Mesendoderm (in vitro differentiated cells): Measurements from ENCODE around the gene RBMS3.

Source experiments
- DNase-seq: peaks from one replicate; pipeline ENCODE4 v3.0.0; 2013
- H2AK5ac ChIP-seq: 2 replicates; pipeline ENCODE4 v1.6.1; 2013; ENCODE audit warnings: low read length, inconsistent platforms
- H2BK120ac ChIP-seq: 2 replicates; pipeline ENCODE4 v1.6.1; 2013; ENCODE audit warnings: low read depth, mild to moderate bottlenecking, low read length, moderate library complexity, mixed read lengths
- H2BK15ac ChIP-seq: replicated peaks from 2 replicates; pipeline ENCODE4 v1.6.1; 2013; ENCODE audit warnings: low read depth, mild to moderate bottlenecking, moderate library complexity
- H2BK5ac ChIP-seq: 2 replicates; pipeline ENCODE4 v1.6.1; 2013; ENCODE audit warnings: low read length, inconsistent platforms
- H3K18ac ChIP-seq: 2 replicates; pipeline ENCODE4 v1.6.1; 2013; ENCODE audit warnings: mild to moderate bottlenecking, low read length, mixed read lengths
- H3K23ac ChIP-seq: one replicate; pipeline ENCODE4 v1.6.1; 2013; ENCODE audit warnings: low read length
- H3K27ac ChIP-seq: 2 replicates; pipeline ENCODE4 v1.5.1; 2013; ENCODE audit warnings: low read depth, mild to moderate bottlenecking, inconsistent platforms, low read length, moderate library complexity
- H3K27me3 ChIP-seq: 2 replicates; pipeline ENCODE4 v1.6.1; 2013; ENCODE audit warnings: low read length, control low read depth, mild to moderate bottlenecking, inconsistent platforms; ENCODE audit not compliant: insufficient read depth, poor library complexity
- H3K36me3 ChIP-seq: 2 replicates; pipeline ENCODE4 v1.6.1; 2013; ENCODE audit warnings: low read length, inconsistent platforms; ENCODE audit not compliant: control insufficient read depth, insufficient read depth
- H3K4ac ChIP-seq: one replicate; pipeline ENCODE4 v1.6.1; 2013; ENCODE audit warnings: low read depth, mild to moderate bottlenecking, low read length, moderate library complexity
- H3K4me1 ChIP-seq: 2 replicates; pipeline ENCODE4 v1.6.1; 2013; ENCODE audit warnings: low read depth, low read length, inconsistent platforms; ENCODE audit not compliant: control insufficient read depth
- H3K4me2 ChIP-seq: 2 replicates; pipeline ENCODE4 v1.6.1; 2013; ENCODE audit warnings: low read length
- H3K4me3 ChIP-seq: 2 replicates; pipeline ENCODE4 v1.5.1; 2013; ENCODE audit warnings: mild to moderate bottlenecking, low read length
- H3K56ac ChIP-seq: one replicate; pipeline ENCODE4 v1.6.1; 2013; ENCODE audit warnings: low read length
- H3K79me1 ChIP-seq: 2 replicates; pipeline ENCODE4 v1.6.1; 2013; ENCODE audit warnings: low read length, inconsistent platforms
- H3K79me2 ChIP-seq: 2 replicates; pipeline ENCODE4 v1.6.1; 2013; ENCODE audit warnings: mild to moderate bottlenecking, low read length; ENCODE audit not compliant: control insufficient read depth, insufficient read depth
- H3K9ac ChIP-seq: 2 replicates; pipeline ENCODE4 v1.6.1; 2013; ENCODE audit warnings: low read length, inconsistent platforms
- H4K5ac ChIP-seq: one replicate; pipeline ENCODE4 v1.6.1; 2013; ENCODE audit warnings: low read length
- H4K8ac ChIP-seq: one replicate; pipeline ENCODE4 v1.6.1; 2013; ENCODE audit warnings: low read depth, mild to moderate bottlenecking, control low read depth, low read length, moderate library complexity
- WGBS: extraction: QIAGEN DNeasy Blood & Tissue Kit; methylation state at CpG from one replicate; pipeline ENCODE4 v1.1.7; 2013; ENCODE audit warnings: low lambda C conversion rate, missing lambda C conversion rate; ENCODE audit not compliant: insufficient coverage; ENCODE audit errors: extremely low coverage; 5-methylcytosine and 5-hydroxymethylcytosine counted together

The RBMS3 gene

DNA sequence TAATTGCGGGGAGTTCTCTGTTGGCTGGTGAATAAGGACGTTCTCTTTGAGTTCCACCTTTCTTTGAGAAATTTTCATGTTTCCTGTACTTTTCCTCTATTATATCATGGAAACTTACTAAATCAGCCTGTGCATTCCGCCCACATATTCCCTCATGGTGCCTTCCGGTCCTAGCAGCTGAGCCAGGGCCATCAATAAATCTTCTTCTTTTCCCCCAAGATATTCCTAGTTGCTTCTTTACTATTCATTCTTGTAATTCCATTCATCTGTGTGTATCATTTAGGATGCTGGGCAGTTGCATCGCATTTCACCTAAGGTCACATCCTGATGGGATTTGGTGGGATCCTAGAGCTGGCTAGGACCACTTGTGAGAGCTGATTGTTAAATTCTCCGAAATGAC is 139.2 kb downstream of the RBMS3 start:
- H3K18ac ChIP-seq, result no peak overlapping the region
- no peak overlapping the region for H2BK15ac ChIP-seq
- no peak overlapping the region for H3K23ac ChIP-seq
- no peak overlapping the region for H3K4me3 ChIP-seq
- no peak overlapping the region for H3K4ac ChIP-seq
- no peaks in the 10 kb centered on the region for H3K4me1 ChIP-seq
- no peak overlapping the region for H2BK120ac ChIP-seq
- H3K4me2 ChIP-seq, result no peak overlapping the region
- H3K27ac ChIP-seq, result no peak overlapping the region
- no peak overlapping the region for H2AK5ac ChIP-seq
- H3K79me1 ChIP-seq, result no peaks in the 10 kb centered on the region
- H3K9ac ChIP-seq, result no peak overlapping the region
- WGBS, result no CpG with 5 or more reads among the region's 6 CpGs
- no peak overlapping the region for H4K8ac ChIP-seq
- H3K56ac ChIP-seq, result no peak overlapping the region
- no peak overlapping the region for H2BK5ac ChIP-seq
- H3K27me3 ChIP-seq, result no peaks in the 10 kb centered on the region
- no peak overlapping the region for H4K5ac ChIP-seq
- no peak for DNase-seq
- H3K36me3 ChIP-seq, result no peaks in the 10 kb centered on the region
- H3K79me2 ChIP-seq, result no peaks in the 10 kb centered on the region

DNA sequence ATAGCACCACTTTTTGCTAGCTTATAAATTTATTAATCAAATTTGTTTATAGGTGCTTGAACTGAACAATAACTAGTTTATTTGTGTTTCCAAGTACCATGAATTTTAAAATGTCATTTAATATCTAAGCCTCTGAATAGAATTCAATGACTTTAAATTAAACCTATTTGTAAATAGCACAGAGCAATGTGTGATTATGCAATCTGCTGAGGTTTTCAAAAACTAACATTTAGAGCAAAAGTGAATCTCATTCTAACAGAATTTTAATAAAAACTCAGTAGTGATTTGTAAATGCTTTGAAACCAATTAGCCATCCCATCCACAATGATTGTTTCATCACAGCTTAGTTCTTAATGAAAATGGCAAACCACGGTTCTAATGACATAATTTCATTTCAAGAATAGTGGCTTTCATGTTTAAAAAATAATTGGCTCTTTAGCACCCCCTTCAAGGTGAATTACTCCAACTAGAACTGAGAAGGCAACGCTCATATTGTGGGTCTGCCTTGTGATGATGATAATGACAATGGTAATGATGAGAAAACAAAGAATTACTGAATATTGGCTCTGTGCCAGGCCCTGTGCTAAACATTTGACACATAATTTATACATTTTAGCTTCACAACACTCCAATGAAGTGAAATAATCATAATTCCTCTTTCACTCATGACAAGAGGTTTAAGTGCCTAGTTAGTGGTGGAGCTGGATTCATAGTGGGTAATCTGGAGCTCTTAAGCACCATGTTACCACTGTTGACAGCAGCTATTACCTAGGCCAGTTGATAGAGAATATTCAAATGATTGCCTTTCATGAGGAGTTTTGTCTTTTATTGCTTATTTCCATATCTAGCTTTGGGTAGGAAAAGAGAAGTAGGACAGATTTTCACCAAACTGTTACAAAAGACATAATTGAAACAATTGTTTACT is 145.7 kb downstream of the RBMS3 start:
- H2AK5ac ChIP-seq, result no peak overlapping the region
- no peak overlapping the region for H3K9ac ChIP-seq
- no peak overlapping the region for H2BK5ac ChIP-seq
- H3K4me3 ChIP-seq, result no peak overlapping the region
- H2BK15ac ChIP-seq, result no peak overlapping the region
- H3K4ac ChIP-seq, result no peak overlapping the region
- no peak overlapping the region for H3K18ac ChIP-seq
- no peak overlapping the region for H3K4me2 ChIP-seq
- H3K27me3 ChIP-seq, result no peaks in the 10 kb centered on the region
- DNase-seq, result no peak
- no CpG with 5 or more reads among the region's 2 CpGs for WGBS
- no peak overlapping the region for H4K8ac ChIP-seq
- H3K36me3 ChIP-seq, result no peaks in the 10 kb centered on the region
- H3K79me1 ChIP-seq, result no peaks in the 10 kb centered on the region
- H3K27ac ChIP-seq, result no peak overlapping the region
- no peak overlapping the region for H3K23ac ChIP-seq
- H3K79me2 ChIP-seq, result no peaks in the 10 kb centered on the region
- H3K4me1 ChIP-seq, result peaks cover 4% of the 10 kb centered on the region
- no peak overlapping the region for H2BK120ac ChIP-seq
- no peak overlapping the region for H4K5ac ChIP-seq
- no peak overlapping the region for H3K56ac ChIP-seq

DNA sequence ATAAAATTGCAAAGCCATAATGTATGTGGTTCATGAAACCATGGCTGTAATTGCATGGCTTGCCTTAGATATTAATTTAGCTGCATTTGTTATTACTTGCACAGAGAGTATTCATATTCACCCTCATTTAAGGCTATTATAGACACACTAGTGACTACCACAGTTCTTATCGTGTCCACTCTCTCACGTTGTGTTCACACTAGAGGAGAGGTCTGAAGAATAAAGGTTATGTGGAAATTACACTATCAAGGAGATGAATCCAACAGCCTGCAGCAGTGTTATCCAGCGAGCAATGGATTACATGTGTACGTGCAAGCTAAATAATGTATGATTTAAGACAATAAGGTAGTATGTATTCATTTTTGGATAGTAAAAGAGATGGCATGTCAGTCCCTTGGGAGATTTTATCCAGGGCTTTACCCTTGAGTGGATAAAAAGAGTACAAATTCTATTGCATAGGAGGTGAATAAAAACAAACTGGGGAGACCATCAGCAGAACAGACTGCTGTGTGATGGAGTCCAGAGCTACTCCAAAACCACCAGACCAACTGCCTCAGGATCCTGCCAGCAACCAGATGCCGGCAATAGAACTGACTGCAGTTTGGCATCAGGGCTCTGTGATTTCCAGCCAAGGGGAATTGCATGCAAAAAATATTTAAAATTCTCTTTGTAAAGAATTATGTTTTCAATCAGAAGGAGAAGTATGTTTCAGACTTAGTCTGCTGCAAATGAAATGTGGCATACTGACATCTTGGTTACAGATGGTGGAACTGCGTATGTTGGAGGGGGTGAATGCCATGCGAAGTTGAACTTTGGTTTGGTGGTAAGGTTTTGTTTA is 146.6 kb downstream of the RBMS3 start:
- H3K27me3 ChIP-seq, result no peaks in the 10 kb centered on the region
- no peak overlapping the region for H3K18ac ChIP-seq
- no CpG with 5 or more reads among the region's 7 CpGs for WGBS
- no peak overlapping the region for H3K27ac ChIP-seq
- H4K5ac ChIP-seq, result no peak overlapping the region
- H2BK5ac ChIP-seq, result no peak overlapping the region
- no peak overlapping the region for H3K56ac ChIP-seq
- no peaks in the 10 kb centered on the region for H3K36me3 ChIP-seq
- no peak overlapping the region for H2BK120ac ChIP-seq
- H4K8ac ChIP-seq, result no peak overlapping the region
- no peak overlapping the region for H3K4ac ChIP-seq
- no peaks in the 10 kb centered on the region for H3K79me2 ChIP-seq
- no peak overlapping the region for H3K23ac ChIP-seq
- H2AK5ac ChIP-seq, result no peak overlapping the region
- H2BK15ac ChIP-seq, result no peak overlapping the region
- H3K9ac ChIP-seq, result no peak overlapping the region
- peaks cover 4% of the 10 kb centered on the region for H3K4me1 ChIP-seq
- no peak overlapping the region for H3K4me2 ChIP-seq
- no peak overlapping the region for H3K4me3 ChIP-seq
- H3K79me1 ChIP-seq, result no peaks in the 10 kb centered on the region
- no peak for DNase-seq

DNA sequence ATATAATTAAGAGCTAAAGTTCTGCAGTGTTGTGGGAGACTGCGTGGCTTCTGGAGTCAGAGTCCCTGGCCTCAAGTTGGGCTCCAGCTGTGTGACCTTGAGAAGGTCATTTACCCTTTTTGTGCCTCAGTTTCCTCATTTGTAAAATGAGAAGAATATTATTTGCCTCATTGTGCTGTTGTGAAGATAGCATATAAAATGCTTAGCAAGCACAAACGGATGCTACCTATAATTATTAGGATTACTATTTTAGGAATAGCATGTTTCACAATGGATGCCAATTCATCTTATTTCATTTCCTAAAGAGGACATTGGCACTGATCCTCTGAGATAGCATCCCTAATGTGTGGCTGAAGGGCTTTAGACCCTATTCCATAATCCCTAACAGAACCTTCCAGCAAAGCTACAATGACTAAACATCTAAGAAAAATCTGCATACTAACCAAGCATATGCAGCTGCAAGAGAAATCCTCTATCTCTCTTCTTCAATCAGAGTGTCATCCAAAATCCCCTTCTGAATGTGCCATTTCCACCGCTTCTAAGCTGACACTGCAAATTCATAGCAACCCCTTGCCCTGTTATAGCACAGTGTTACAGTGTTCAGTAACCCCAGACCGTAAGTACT is 148.3 kb downstream of the RBMS3 start:
- Histone ChIP-seq H4K5ac (no peak overlapping the region), H3K18ac (no peak overlapping the region), H2AK5ac (no peak overlapping the region), H2BK120ac (no peak overlapping the region), H3K79me2 (no peaks in the 10 kb centered on the region), H3K79me1 (no peaks in the 10 kb centered on the region), H3K4me3 (no peak overlapping the region), H3K27me3 (no peaks in the 10 kb centered on the region), H3K56ac (no peak overlapping the region), H3K23ac (no peak overlapping the region), H3K4ac (no peak overlapping the region), H3K27ac (no peak overlapping the region), H4K8ac (no peak overlapping the region), H3K4me2 (no peak overlapping the region), H2BK5ac (no peak overlapping the region), H3K36me3 (no peaks in the 10 kb centered on the region), H3K9ac (no peak overlapping the region), H2BK15ac (no peak overlapping the region), H3K4me1 (peaks cover 4% of the 10 kb centered on the region)
- no CpG with 5 or more reads among the region's 4 CpGs for WGBS
- DNase-seq, result no peak

DNA sequence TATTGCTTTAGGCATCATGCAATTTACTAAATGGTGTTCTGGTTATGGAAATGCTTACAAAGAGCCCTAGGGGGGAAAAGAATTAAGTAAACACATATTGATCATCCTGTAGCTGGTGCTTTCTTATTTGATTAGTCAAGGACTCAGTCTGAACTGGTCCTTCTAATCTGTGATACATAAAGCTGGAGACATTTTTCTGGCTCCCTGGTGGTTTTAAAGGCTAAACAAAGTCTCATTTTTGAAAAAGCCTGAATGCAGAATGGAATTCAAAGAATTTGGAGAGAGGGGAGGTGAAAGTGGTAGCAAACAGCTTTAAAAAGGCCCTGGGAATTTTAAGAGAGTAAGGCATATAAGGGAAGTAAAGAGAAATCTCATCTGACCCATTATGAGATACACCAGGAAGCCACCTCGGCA is 149.7 kb downstream of the RBMS3 start:
- H2BK120ac ChIP-seq, result no peak overlapping the region
- no peak overlapping the region for H3K23ac ChIP-seq
- H2BK15ac ChIP-seq, result no peak overlapping the region
- no peaks in the 10 kb centered on the region for H3K79me1 ChIP-seq
- H3K4ac ChIP-seq, result no peak overlapping the region
- WGBS, result no CpG with 5 or more reads among the region's 1 CpG
- H4K8ac ChIP-seq, result no peak overlapping the region
- H3K36me3 ChIP-seq, result no peaks in the 10 kb centered on the region
- no peak overlapping the region for H3K4me3 ChIP-seq
- H3K56ac ChIP-seq, result no peak overlapping the region
- peak; percentile 31 for DNase-seq
- no peak overlapping the region for H3K27ac ChIP-seq
- H3K79me2 ChIP-seq, result no peaks in the 10 kb centered on the region
- H2AK5ac ChIP-seq, result no peak overlapping the region
- peaks cover 4% of the 10 kb centered on the region for H3K4me1 ChIP-seq
- H3K27me3 ChIP-seq, result no peaks in the 10 kb centered on the region
- H3K9ac ChIP-seq, result no peak overlapping the region
- H3K4me2 ChIP-seq, result no peak overlapping the region
- H3K18ac ChIP-seq, result no peak overlapping the region
- H2BK5ac ChIP-seq, result no peak overlapping the region
- no peak overlapping the region for H4K5ac ChIP-seq
